ENCODE data around the gene SORBS2. TPM values are rescaled to one million over a fixed set of nuclear protein-coding genes. Genes with fewer than 3 reads are reported as not detected.

Gene SORBS2
- total RNA-seq, 1 experiment from 2014 or later = 9.7 TPM

DNA sequence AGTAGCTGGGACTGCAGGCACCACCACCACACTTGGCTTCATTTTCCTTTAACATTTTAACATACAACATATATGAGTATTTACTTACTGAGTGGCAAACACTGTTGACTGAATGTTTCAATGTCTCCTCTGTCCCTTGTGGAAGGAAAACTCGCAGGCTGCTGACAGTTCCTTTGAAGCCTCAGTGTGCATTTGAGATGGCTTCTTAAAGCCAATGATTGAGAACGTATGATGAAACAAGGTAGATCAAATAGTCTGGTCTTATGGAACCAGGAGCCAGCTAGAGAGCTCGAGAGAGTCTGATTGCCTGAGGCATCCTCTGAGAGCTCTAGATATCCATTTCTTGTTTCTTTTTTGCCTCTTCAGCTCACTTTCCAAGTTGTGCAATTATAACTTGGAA is 233.7 kb downstream of the SORBS2 start:
- H3K27me3 Mint-ChIP-seq (ENCODE audit: low read depth) = no peaks in the 10 kb centered on the region
- H3K4me1 ChIP-seq (ENCODE audit: insufficient read depth, low read length) = peaks cover 6% of the 10 kb centered on the region; the same call in 1 of the 2 replicates
- no peaks in the 10 kb centered on the region for H3K79me2 ChIP-seq (ENCODE audit: insufficient read depth, low read length)
- H3K27ac ChIP-seq (ENCODE audit: insufficient read length, low read depth, low read length) = no peak overlapping the region
- no peak overlapping the region for H3K56ac ChIP-seq (ENCODE audit: insufficient read length, low read depth, low read length)
- no peak overlapping the region for H2BK12ac ChIP-seq (ENCODE audit: insufficient read length, low read depth, low read length)
- H4K8ac ChIP-seq (replicated peaks; ENCODE audit: insufficient read length, low read depth, low read length) = no peak overlapping the region
- no peak overlapping the region for H3K4ac ChIP-seq (ENCODE audit: low read depth, low read length)
- H3K27me3 ChIP-seq (ENCODE audit: insufficient read depth, low read length) = no peaks in the 10 kb centered on the region
- no peaks in the 10 kb centered on the region for H3K79me1 ChIP-seq (ENCODE audit: insufficient read depth, low read depth, low read length, poor library complexity, severe bottlenecking)
- H4K5ac ChIP-seq (ENCODE audit: insufficient read length, low read depth, low read length) = no peak overlapping the region
- H3T11ph ChIP-seq (ENCODE audit: low read length) = no peak overlapping the region
- no peak overlapping the region for H3K18ac ChIP-seq (ENCODE audit: insufficient read length, low read depth, low read length)
- no peak overlapping the region for H3K9ac ChIP-seq (ENCODE audit: extremely low read depth, insufficient read length, low read length)
- no peak overlapping the region for H4K91ac ChIP-seq (ENCODE audit: insufficient read length, low read depth, low read length)
- H3K4me2 ChIP-seq (ENCODE audit: insufficient read depth, insufficient read length, low read length) = no peak overlapping the region
- peaks cover 0 to 11% (median 0%) of the 10 kb centered on the region in 3 experiments; a peak in 3 of 7 replicates for H3K36me3 Mint-ChIP-seq (ENCODE audit: insufficient read depth in 1 of 3, low read depth in 3 of 3)
- no peak overlapping the region for H2AK5ac ChIP-seq (ENCODE audit: insufficient read length, low read length)
- peaks cover 2 to 7% of the 10 kb centered on the region in 2 experiments; a peak in 3 of 5 replicates for H3K9me3 Mint-ChIP-seq
- H3K4me3 Mint-ChIP-seq = no peak overlapping the region
- no peaks in the 10 kb centered on the region for H3K23me2 ChIP-seq (ENCODE audit: insufficient read length, low read depth, low read length, poor library complexity, severe bottlenecking)
- peaks cover 17 to 20% of the 10 kb centered on the region in 2 experiments for H3K4me1 Mint-ChIP-seq
- DNase-seq = no peak
- H3K9me3 ChIP-seq (ENCODE audit: control insufficient read depth, low read depth, low read length) = no peaks in the 10 kb centered on the region
- H3K27ac Mint-ChIP-seq = no peak overlapping the region
- no CpG with 5 or more reads among the region's 3 CpGs for WGBS (ENCODE audit: extremely low coverage, insufficient read length, low lambda C conversion rate)
- H4K20me1 ChIP-seq (ENCODE audit: control insufficient read depth, insufficient read depth, insufficient read length) = no peaks in the 10 kb centered on the region
- no peak overlapping the region for H2BK20ac ChIP-seq (ENCODE audit: low read depth, low read length, poor library complexity, severe bottlenecking)
- TF ChIP-seq, protein P1, sequence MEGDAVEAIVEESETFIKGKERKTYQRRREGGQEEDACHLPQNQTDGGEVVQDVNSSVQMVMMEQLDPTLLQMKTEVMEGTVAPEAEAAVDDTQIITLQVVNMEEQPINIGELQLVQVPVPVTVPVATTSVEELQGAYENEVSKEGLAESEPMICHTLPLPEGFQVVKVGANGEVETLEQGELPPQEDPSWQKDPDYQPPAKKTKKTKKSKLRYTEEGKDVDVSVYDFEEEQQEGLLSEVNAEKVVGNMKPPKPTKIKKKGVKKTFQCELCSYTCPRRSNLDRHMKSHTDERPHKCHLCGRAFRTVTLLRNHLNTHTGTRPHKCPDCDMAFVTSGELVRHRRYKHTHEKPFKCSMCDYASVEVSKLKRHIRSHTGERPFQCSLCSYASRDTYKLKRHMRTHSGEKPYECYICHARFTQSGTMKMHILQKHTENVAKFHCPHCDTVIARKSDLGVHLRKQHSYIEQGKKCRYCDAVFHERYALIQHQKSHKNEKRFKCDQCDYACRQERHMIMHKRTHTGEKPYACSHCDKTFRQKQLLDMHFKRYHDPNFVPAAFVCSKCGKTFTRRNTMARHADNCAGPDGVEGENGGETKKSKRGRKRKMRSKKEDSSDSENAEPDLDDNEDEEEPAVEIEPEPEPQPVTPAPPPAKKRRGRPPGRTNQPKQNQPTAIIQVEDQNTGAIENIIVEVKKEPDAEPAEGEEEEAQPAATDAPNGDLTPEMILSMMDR (conservative IDR thresholded peaks at IDR 0.05) = no peak
- no peak overlapping the region for H2BK120ac ChIP-seq (ENCODE audit: low read depth, low read length, poor library complexity, severe bottlenecking)
- no peak overlapping the region for H2BK15ac ChIP-seq (ENCODE audit: low read depth, low read length)
- no peak overlapping the region for H2AFZ ChIP-seq (ENCODE audit: low read length)
- H3K23ac ChIP-seq (ENCODE audit: insufficient read length, low read depth, low read length) = no peak overlapping the region
- no peak overlapping the region for H3K14ac ChIP-seq (ENCODE audit: insufficient read depth, low read length)
- H2BK5ac ChIP-seq (ENCODE audit: insufficient read length, low read length) = no peak overlapping the region
